NOMO-1 treated with dmso at 0.1 percent for 144 hours (cell line): ENCODE results near the gene PDK1.
"Not testable (repeated sequence)": the region's sequence is repeated elsewhere in the genome, so short reads cannot be mapped to it uniquely, and the experiment has no call there.

ENCODE experiments used
- DNase-seq: peaks from one replicate; lab custom pipeline; 2025; ENCODE audit not compliant: unreplicated experiment; lab: John Stamatoyannopoulos, UW

The PDK1 gene

DNA sequence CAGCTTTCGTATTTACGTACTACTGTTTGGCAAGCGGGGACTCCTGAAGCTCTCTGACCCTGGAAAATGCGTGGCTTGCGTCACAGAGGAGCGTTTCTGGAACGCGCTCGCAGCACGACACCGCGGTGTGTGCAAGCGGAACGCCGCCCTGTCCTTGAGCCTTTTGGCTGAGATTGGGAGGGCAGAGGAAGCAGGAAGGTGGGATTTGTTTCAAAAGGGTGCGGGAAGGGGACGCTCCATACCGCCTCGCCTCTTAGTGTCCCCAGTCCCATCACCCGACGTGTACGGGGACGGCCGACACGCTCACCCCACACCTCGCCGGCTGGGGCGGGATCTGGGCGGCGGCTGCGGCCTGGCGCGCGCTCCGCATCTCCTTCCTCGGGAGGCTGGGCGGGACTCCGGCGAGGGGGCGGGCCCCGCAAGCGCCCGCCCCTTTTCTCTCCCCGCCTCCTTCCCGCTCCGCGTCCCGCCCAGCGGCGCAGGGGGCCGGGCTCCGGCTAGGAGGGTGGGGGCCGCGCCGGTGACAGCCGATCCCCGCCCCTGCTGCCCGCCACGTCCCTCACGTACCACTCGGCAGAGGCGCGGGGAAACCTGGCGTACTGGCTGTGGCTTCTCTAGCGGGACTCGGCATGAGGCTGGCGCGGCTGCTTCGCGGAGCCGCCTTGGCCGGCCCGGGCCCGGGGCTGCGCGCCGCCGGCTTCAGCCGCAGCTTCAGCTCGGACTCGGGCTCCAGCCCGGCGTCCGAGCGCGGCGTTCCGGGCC, at the start of gene PDK1:
Gene PDK1 (plus strand): TSS at position 569 of the 762 bp plus-strand sequence. CDS start 61 bp downstream, at position 630.
- DNase-seq = peak; percentile 85

DNA sequence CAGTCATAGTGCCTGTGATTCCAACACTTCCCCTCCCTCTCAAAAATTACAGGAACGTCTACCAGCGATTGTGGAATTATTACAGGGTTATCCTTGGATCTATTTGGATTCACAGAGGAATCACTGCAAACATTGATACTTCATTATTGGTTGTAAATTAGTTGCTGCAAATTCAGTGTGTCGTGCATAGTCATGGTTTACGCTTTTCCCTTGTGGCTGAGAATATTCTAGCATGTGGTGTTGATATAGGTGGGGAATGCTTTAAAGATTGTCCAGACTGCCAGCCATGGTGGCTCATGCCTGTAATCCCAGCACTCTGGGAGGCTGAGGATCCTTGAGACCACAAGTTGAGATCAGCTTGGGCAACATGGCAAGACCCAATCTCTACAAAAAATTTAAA, 48.7 kb upstream of the PDK1 start:
- DNase-seq = no peak

DNA sequence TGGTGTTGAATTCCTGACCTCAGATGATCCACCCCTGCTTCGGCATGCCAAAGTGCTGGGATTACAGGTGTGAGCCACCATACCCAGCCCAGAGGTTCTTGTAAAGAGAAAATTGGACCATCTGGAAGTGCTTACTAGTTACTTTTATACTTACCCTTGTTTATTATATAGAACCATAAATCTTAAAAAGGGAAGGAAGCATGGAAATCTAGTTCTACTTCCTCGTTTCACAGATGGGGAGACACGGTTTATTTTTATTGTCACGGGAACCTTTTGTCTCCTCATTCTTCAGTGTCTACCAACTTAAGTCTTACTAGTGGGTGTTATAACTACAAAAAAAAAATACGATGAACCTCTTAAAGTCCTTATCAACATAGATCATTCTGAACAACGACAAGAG, 45.8 kb upstream of the PDK1 start:
- peak; percentile 39 for DNase-seq

DNA sequence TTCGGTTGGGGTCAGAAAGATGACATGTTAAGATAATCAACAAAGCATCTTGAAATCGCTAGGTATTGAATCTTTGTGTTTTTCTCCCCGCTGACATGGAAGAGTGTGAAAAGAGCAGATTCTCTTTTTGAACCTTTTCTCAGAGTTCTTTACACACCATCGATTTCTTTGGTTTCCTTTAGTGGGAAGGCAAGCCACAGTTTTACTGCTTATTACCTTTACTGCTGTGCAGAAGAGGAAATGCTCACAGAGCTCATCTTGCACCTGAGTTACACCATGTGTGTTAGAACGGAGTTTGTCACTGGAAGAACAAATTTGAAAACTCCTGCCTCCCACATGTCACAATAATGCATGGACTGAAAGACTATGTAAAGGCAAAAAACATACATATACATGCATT, 45.3 kb upstream of the PDK1 start:
- no peak for DNase-seq

DNA sequence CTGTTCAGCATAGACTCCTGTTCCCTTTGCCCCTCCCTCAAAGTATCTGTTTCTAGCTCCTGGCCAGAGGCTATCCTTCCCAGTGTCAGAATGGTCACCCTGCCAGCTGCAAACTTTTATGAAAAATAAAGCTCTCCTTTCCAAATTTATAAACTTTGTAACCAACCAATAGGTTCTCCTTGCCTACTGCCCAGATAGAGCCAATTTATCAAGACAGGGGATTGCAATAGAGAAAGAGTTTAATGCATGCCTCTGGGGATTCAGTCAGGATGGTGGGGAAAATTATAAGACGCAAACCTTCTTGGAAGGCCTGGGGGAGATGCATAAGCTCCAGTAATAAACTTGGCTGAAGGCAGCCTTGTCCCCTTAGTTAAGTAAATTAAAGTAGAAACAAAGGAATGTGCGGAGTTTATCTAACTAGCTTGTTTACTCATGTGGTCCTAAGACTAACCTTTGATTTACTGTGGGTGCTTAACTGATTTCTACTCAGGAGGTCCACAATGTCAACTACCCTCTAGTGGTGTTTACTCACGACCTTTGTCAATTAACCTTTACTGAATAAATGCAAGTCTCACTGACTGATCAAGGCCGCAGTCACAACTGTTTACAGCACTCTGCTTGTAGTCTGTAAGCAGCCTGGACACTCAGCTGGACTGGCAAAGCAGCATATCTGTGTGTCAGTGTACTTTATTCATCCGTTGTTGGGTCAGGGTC, 42.9 kb upstream of the PDK1 start:
- DNase-seq = no peak

DNA sequence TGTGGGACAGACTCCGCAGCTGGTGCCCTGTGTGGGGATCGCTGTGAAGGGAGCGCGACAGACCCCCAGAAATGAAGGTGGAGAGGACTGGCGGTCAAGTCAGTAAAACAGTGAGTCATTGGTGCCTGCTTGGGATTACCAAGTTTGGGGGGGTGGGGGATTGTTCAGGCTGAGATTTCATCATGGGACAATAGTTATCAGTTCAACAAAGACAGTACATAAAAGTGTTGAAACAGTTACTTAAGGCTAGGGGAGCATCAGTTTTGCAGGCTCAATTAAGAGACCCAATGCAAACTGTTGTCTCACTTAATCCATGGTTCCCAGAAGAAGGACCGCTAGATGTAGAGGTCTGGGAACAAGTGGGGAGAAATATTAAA, 42.4 kb upstream of the PDK1 start:
- no peak for DNase-seq

DNA sequence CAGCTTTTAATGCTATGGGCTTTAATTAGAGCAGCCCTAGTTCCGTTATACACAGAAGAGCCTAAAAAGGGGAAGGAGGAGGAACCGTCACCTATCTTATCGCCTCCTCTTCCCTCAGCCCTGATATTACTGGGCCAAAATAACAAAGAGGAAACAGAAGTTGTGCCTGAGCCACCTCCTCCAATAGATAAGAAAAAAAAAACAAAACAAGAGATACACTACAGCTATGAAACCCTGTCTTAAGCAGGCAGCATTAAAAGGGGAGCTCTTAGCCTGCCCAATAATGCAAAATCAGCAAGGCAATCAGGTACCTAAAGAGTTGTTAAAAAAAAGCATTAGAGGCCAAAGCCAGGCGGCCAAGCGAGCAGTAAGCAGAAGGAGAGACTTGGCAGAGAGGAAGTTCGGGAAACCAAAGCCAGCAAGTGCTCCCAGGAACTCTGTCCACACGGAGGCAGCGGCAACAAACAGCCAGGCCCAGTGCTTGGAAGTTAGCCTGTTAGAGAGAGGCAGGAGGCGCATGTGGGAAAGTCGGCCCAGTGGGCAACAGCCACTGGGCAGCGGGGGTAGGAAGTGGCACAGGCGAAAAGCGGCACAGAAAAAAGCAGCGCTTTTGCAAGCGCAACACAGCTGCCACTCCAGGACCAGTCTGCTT, 41.8 kb upstream of the PDK1 start:
- DNase-seq = peak; percentile 84

DNA sequence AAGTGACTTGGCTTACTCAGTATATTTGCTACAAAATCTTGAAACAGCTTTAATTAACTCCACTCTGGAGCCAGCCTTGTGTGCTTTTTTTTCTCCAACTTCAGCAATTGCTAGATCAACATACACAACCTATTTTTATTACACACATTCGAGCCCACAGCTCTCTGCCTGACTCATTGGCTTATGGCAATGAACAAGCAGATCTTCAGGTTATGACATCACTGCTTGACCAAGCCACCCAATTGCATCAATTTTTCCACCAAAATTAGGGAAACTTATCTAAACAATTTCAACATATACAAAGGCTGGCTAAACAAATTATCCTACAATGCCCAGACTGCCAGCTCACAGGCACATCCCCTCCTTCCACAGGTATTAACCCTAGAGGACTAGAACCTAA, 39.6 kb upstream of the PDK1 start:
- DNase-seq = no peak

DNA sequence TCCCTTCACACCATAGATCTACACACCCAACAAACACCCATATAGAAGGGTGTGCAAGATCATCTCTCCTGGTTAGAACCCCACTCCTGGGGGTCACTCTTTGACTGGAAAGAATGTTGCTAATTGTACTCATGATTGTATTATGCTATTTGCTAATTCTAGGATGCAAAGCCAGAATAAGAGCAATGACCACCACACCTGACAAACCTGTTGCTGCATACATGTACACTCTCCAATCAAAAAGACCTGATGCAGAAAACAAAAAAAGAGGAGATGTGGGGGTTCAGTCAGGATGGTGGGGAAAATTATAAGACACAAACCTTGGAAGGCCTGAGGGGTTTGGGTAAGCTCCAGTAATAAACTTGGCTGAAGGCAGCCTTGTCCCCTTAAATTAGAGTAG, 36.9 kb upstream of the PDK1 start:
- no peak for DNase-seq

DNA sequence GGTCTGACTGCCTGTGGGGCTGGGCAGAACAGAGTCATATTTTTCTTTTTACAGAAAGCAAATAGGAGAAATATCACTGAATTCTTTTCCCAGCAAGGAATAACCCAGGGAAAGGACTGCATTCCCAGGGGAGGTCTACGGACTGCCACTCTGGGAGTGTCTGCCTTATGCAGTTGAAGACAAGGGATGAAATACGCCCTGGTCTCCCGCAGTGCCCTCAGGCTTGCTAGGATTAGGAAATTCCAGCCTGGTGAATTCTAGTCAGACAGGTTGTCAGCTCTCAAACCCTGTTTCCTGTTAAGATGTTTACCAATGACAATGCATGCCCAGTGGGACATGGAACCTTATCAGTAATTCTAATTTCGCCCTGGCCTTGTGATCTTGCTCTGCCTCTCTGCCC, 30.3 kb upstream of the PDK1 start:
- no peak for DNase-seq

DNA sequence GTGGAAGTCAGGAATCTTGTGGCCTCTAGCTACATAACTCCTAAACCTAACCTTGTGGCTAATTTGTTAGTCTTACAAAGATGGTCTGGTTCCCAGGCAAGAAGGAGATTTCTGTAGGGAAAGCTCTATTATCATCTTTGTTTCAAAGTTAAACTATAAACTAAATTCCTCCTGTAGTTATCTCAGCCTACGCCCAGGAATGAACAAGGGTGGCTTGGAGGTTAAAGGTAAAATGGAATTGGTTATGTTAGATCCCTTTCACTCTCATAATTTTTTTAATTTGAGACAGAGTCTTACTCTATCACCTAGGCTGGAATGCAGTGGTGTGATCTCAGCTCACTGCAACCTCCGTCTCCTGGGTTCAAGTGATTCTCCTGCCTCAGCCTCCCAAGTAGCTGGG, 24.6 kb upstream of the PDK1 start:
- DNase-seq = no peak

DNA sequence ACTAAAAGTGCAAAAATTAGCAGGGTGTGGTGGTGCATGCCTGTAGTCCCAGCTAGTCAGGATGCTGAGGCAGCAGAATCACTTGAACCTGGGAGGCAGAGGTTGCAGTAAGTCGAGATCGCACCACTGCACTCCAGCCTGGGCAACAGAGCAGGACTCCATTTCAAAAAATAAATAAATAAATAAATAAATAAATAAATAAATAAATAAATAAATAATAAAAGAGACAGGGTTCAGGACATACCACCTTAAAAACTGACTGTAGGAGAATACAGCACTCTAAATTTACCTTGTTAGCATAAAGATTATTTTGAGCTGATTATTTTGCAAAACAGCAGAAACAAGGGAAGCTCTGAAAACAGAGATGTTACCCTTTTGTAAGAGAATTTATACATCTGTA, 23.4 kb upstream of the PDK1 start:
- not testable (repeated sequence) for DNase-seq

DNA sequence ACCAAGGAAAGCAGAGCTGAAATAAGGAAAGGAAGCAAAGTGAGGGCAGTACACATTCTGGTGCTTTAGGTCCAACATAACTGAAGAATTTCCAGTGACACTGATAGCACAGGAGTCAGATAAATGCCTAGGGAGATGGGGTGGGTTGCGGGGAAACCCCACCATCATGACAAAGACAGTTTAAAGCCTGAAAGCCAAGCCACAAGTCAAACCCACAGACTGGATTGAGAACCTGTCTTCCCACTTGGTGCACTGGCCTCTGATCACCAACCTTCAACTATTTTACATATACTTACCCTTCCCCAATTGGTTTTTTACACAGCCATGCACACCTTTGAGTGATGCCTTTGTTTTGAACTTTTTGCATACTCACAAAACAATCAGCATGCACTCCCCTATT, 22.2 kb upstream of the PDK1 start:
- no peak for DNase-seq

DNA sequence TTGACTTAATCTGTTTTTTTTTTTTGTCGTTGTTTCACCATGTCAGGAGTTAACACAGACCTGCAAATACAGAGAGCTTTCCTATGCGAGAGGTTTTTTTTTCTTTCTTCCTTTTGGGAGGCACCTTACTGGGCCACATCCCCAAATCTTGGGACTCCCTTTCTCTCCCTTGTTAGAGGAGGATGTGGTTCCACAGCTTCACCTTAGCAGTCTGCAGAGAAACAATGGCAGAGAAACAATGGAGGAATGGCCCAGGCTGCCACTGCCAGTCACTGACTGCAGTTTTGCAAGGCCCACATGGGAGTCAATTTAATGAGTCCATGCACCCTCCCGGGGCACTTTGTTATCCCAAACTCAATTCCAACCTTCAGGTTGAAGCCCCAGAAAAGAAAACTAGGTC, 20.8 kb upstream of the PDK1 start:
- no peak for DNase-seq

DNA sequence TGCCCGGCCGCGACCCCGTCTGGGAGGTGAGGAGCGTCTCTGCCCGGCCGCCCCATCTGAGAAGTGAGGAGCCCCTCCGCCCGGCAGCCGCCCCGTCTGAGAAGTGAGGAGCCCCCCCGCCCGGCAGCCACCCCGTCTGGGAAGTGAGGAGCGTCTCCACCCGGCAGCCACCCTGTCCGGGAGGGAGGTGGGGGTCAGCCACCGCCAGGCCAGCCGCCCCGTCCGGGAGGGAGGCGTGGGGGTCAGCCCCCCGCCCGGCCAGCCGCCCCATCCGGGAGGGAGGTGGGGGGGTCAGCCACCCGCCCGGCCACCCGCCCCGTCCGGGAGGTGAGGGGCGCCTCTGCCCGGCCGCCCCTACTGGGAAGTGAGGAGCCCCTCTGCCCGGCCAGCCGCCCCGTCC, 18.0 kb upstream of the PDK1 start:
- DNase-seq = not testable (repeated sequence)

DNA sequence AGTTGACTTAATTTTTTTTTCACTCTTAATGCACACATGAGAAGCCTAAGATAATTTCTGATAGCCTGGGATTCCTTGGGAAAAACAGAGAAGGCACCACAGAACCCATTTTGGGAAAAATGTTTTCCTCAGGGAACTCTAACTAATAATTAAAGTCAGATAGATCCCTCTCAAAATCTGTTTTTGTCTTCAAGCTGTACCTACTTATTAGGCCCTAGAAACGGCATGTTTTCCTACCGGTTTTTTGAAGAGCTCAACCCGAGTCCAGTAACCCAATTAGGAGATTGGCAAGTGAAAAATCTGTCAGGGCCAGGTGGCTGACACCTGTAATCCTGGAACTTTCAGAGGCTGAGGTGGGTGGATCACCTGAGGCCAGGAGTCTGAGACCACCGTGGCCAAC, 16.1 kb upstream of the PDK1 start:
- DNase-seq = no peak

DNA sequence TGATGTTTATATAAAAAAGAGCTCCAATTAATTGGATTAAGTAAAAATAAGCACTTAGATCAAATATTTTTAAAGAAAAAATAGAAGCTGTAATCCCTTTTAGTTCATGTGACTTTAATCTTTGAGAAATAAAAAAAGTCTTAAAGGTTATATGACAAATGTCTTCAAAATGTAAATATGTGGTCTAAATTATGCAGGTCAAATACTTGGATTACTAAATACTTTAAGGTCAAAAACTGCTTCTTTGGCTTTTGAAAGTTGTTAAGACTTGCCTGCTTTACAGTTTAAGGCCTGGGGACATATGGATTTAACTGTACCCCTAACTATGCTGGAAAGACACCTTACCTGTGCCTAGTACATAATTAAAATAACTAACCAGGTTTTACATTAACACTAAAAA, 15.5 kb upstream of the PDK1 start:
- no peak for DNase-seq

DNA sequence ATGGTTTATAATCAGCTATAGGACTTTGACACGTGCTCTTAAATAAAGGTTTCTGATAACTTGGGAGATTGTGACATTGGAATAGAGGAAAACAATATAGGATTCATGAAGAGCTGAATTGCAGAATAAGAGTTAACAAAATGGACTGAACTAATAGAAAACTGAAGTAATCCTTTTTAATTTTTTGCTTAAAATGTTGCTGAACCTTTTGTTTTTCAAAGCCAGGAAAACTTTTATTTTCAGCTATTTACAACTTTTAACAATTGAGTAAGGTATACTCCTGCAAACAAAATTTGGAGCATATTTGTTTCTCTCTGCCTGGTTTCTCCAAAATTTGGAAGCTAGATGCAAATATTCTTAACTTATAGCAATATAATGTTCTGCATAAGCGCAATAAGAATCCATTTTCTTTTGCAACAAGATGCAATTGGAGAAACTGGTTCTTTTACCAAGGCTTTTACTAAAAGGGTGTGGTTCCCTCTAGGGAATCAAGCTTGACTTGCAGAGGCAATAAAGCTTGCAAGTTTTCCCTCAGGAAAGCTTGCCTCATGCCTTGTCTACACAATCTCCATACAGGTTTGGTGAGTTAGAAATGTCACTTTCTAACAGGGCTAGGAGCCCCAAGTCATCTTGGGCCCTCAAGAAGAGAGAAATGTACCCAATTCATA, 10.3 kb upstream of the PDK1 start:
- no peak for DNase-seq

DNA sequence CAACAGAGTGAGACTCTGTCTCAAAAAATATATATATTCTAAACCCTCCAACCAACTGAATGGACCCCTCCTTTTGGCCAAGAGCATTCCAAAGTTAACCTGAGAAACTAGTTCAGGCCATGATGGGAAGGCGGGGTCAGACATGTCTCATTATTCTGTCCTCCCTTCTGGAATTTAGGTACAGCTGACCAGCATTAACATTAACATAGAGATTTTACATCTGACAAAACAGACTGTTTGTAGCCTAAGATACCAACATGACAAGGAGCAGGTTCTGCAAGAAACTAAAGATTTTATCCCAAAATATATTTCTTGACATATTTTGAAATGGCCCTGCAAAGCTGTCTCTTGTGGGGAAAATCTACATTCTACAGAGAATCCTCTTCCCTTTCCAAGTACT, 6.8 kb upstream of the PDK1 start:
- no peak for DNase-seq

DNA sequence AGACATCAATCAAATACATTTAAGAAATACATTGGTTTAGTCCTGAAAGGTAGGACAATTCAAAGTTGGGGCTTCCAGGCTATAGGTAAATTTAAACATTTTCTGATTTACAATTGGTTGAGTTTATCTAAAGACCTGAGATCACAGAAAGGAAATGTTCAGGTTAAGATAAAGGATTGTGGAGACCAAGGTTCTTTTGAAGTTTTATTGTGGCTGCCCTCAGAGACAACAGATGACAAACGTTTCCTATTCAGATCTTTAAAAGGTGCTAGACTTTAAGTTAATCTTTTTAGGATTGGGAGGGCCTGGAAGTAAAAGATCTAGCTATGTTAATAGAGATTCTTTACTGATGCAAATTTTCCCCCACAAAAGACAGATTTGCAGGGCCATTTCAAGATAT, 6.1 kb upstream of the PDK1 start:
- DNase-seq = not testable (repeated sequence)

DNA sequence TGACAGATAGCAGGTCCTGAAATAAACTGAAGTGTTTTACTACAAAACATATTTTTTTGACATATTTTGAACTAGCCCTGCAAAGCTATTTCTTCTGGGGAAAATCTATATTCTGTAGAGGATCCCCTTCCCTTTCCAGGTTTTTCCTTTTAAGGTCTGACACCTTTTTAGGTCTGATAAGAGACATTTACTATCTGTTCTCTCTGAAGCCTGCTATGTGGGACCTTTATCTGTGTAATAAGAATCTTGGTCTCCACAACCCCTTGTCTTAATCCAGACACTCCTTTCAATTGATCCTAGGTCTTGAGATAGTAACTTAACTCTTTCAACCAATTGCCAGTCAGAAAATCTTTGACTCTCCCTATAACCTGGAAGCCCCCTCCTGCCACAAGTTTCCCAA, 5.5 kb upstream of the PDK1 start:
- DNase-seq = no peak

DNA sequence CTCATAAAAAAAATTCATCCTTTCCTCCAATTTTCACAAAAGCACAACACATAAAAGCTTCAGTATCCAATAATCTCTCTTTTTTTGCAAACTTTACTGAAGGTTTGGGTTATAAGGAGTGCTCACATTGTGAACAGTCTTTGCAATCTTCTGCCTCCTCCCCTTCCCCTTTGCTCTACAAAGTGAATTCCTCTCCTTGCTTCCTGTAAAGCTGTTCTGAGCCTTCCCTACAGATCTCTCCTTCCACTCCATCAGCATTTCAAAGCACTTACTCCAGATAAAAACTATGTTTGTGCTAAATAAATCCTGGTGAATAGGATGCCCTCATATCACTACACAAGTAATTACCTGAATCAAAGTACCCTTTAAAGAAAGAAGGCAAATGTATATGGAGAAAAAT, 4.6 kb upstream of the PDK1 start:
- DNase-seq = no peak
